Fibroblast of the aortic adventitia (primary cell): ENCODE measurements around the gene DNMT3B. TPM values are rescaled to one million over a fixed set of nuclear protein-coding genes. Genes with fewer than 3 reads are reported as not detected.

ENCODE experiments used
- DNase-seq: peaks from one replicate; pipeline ENCODE4 v3.0.0-alpha.2; 2010; ENCODE audit warnings: low read depth
- H3K4me3 ChIP-seq: 2 replicates; pipeline ENCODE4 v1.5.1; 2011; ENCODE audit warnings: low read depth, mild to moderate bottlenecking, control low read depth, low read length, moderate library complexity
- CTCF ChIP-seq: IDR thresholded peaks from 2 replicates; pipeline ENCODE4 v1.5.1; 2011; ENCODE audit warnings: mild to moderate bottlenecking, low read length, control low read depth, inconsistent platforms; ENCODE audit not compliant: insufficient read depth
- total RNA-seq: library from RNA; depleted of rRNA; stranded (reverse); fragments of >200 nt; gene quantifications from 2 replicates; pipeline ENCODE4 v1.2.3, GENCODE V29; 2012; ENCODE audit warnings: low replicate concordance

The DNMT3B gene
- total RNA-seq, 1 donor, result 3.3 TPM

- DNase-seq, result no peak
Observed at GRCh38 chr20:32804022-32804715, 42.0 kb downstream of the DNMT3B start.

GRCh38 chr20:32804817-32805216 is 42.6 kb downstream of the DNMT3B start:
- no peak for DNase-seq
- H3K4me3 ChIP-seq, result no peak overlapping the region
- no peak for TF ChIP-seq CTCF

More at GRCh38 chr20:32804022-32804715, 42.0 kb downstream of the DNMT3B start:
- TF ChIP-seq CTCF, result no peak
- H3K4me3 ChIP-seq, result no peak overlapping the region

GRCh38 chr20:32805721-32806120 is 43.5 kb downstream of the DNMT3B start:
- no peak for TF ChIP-seq CTCF
- DNase-seq, result no peak
- no peak overlapping the region for H3K4me3 ChIP-seq

- no peak for DNase-seq
- no peak for TF ChIP-seq CTCF
- no peak overlapping the region for H3K4me3 ChIP-seq
Observed at GRCh38 chr20:32806356-32806755, 44.2 kb downstream of the DNMT3B start.

- DNase-seq, result no peak
- TF ChIP-seq CTCF, result no peak
- no peak overlapping the region for H3K4me3 ChIP-seq
Observed at GRCh38 chr20:32807706-32808105, 45.5 kb downstream of the DNMT3B start.

- no peak for DNase-seq
- TF ChIP-seq CTCF, result no peak
Observed at GRCh38 chr20:32808438-32808837, 46.3 kb downstream of the DNMT3B start.

GRCh38 chr20:32809907-32810306 is 47.7 kb downstream of the DNMT3B start:
- H3K4me3 ChIP-seq, result no peak overlapping the region
- TF ChIP-seq CTCF, result no peak
- no peak for DNase-seq

More at GRCh38 chr20:32808438-32808837, 46.3 kb downstream of the DNMT3B start:
- H3K4me3 ChIP-seq, result no peak overlapping the region
